Measurements from ENCODE around the gene AFG1L. TPM values are rescaled to one million over a fixed set of nuclear protein-coding genes. Genes with fewer than 3 reads are reported as not detected.

The AFG1L gene
- total and polyA plus RNA-seq, 2 experiments from 2014 or later: 4.1 to 8.7 TPM

DNA sequence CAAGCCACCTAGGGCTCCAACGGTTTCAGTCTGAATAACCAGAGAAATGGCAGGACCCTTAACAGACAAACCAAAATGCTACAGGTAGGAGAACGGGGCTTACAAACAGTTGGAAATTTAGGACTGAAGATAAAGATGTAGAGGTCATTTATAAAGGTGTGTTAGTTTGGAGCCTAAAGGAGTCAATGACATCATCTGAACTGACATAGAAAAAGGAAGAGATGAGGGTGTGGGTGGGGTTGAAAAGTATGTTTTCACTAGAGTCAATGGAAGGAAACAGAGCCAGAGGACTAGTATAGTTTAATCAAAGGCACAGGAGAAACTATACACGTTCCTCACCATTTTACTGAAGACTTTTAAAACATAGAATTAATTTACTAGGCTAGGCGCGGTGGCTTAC lies 194.8 kb downstream of the AFG1L start (continued):
- TF ChIP-seq ETS1 (IDR thresholded peaks at IDR 0.05) (no peak), ZNF331 (CRISPR knock-in tag; IDR thresholded peaks at IDR 0.05; ENCODE audit: low read depth) (no peak), JUNB (IDR thresholded peaks at IDR 0.05; ENCODE audit: unreplicated experiment) (no peak), EZH2phosphoT487 (IDR thresholded peaks at IDR 0.05; ENCODE audit: unreplicated experiment) (no peak), ZNF462 (CRISPR knock-in tag; IDR thresholded peaks at IDR 0.05) (no peak)

DNA sequence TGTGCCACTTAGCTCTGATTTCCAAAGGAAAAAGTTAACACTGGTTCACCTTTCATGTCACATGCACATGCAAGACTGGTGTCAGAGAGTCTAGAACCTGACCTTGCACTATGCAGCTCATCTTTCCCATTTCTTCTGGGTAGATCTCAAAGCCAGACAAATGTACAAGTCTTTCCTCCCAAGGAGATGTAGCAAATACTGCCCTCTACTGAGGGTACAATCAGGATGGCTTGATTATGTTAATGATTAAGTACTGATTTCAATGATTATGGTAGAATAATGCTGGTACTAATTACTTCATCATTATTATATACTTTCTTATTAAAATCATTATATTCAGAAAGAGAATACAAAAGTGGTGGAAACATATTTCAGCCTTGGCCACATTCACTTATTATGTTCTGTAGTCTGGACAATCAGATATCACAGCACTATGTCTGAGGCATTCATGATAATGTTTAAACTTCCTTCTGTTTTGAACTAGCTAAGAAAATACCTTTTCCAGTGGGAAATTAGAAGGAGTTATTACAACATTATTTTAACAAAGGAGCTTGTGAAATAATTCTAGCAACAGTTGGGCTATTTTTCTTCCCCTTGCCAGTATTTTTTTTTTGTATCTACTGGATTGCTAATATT lies 197.4 kb downstream of the AFG1L start:
- Histone ChIP-seq H3K4me2 (no peak overlapping the region), H3K4me3 (no peak overlapping the region), H3K79me2 (replicated peaks; ENCODE audit: insufficient read depth) (no peaks in the 10 kb centered on the region), H3K27me3 (ENCODE audit: insufficient read depth) (no peaks in the 10 kb centered on the region), H3K4me1 (ENCODE audit: insufficient read depth) (peaks cover 4% of the 10 kb centered on the region; the same call in 1 of the 2 replicates), H3F3A (replicated peaks; ENCODE audit: low read depth) (no peaks in the 10 kb centered on the region), H2AFZ (no peak overlapping the region), H3K27ac (ENCODE audit: low read depth) (no peak overlapping the region), H4K20me1 (replicated peaks; ENCODE audit: insufficient read depth) (no peaks in the 10 kb centered on the region), H3K9me2 (ENCODE audit: insufficient read depth) (no peaks in the 10 kb centered on the region), H3K36me3 (ENCODE audit: insufficient read depth) (no peaks in the 10 kb centered on the region)
- H3K27ac Mint-ChIP-seq: no peak overlapping the region
- DNase-seq (ENCODE audit: low spot score) (peak; percentile 46), ATAC-seq (no peak)
- H3K4me1 Mint-ChIP-seq: no peaks in the 10 kb centered on the region
- H3K36me3 Mint-ChIP-seq (ENCODE audit: low read depth): no peaks in the 10 kb centered on the region
- H3K27me3 Mint-ChIP-seq (ENCODE audit: insufficient read depth, low read depth, poor library complexity): no peaks in the 10 kb centered on the region
- no peak overlapping the region for H3K4me3 Mint-ChIP-seq
- TF ChIP-seq, protein P1, sequence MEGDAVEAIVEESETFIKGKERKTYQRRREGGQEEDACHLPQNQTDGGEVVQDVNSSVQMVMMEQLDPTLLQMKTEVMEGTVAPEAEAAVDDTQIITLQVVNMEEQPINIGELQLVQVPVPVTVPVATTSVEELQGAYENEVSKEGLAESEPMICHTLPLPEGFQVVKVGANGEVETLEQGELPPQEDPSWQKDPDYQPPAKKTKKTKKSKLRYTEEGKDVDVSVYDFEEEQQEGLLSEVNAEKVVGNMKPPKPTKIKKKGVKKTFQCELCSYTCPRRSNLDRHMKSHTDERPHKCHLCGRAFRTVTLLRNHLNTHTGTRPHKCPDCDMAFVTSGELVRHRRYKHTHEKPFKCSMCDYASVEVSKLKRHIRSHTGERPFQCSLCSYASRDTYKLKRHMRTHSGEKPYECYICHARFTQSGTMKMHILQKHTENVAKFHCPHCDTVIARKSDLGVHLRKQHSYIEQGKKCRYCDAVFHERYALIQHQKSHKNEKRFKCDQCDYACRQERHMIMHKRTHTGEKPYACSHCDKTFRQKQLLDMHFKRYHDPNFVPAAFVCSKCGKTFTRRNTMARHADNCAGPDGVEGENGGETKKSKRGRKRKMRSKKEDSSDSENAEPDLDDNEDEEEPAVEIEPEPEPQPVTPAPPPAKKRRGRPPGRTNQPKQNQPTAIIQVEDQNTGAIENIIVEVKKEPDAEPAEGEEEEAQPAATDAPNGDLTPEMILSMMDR (conservative IDR thresholded peaks at IDR 0.05; ENCODE audit: low read depth in 2 of 2): peak; percentile 71 to 74
- TF ChIP-seq, protein P2, sequence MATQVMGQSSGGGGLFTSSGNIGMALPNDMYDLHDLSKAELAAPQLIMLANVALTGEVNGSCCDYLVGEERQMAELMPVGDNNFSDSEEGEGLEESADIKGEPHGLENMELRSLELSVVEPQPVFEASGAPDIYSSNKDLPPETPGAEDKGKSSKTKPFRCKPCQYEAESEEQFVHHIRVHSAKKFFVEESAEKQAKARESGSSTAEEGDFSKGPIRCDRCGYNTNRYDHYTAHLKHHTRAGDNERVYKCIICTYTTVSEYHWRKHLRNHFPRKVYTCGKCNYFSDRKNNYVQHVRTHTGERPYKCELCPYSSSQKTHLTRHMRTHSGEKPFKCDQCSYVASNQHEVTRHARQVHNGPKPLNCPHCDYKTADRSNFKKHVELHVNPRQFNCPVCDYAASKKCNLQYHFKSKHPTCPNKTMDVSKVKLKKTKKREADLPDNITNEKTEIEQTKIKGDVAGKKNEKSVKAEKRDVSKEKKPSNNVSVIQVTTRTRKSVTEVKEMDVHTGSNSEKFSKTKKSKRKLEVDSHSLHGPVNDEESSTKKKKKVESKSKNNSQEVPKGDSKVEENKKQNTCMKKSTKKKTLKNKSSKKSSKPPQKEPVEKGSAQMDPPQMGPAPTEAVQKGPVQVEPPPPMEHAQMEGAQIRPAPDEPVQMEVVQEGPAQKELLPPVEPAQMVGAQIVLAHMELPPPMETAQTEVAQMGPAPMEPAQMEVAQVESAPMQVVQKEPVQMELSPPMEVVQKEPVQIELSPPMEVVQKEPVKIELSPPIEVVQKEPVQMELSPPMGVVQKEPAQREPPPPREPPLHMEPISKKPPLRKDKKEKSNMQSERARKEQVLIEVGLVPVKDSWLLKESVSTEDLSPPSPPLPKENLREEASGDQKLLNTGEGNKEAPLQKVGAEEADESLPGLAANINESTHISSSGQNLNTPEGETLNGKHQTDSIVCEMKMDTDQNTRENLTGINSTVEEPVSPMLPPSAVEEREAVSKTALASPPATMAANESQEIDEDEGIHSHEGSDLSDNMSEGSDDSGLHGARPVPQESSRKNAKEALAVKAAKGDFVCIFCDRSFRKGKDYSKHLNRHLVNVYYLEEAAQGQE (IDR thresholded peaks at IDR 0.05; ENCODE audit: unreplicated experiment): no peak
- no peak for TF ChIP-seq EZH2phosphoT487 (IDR thresholded peaks at IDR 0.05; ENCODE audit: unreplicated experiment)
- no peaks in the 10 kb centered on the region for H3K9me3 Mint-ChIP-seq

Measured in GM23338 (cell line).